Gastroesophageal sphincter (tissue), 4 donors: ENCODE data around the gene HARS1. TPM values are rescaled to one million over a fixed set of nuclear protein-coding genes. Genes with fewer than 3 reads are reported as not detected.

Experiments
- ATAC-seq: fragments of 150-250 bp; one replicate; pipeline ENCODE4 v1.9.1; 2016; ENCODE audit warnings: mild to moderate bottlenecking, moderate library complexity
- H3K27ac ChIP-seq, 4 donors: fragments of 200-600 bp; sonication (generic) in 3 of 4; 1 replicate in 3 of 4; 2 replicates in 1 of 4; pipeline ENCODE4 v1.5.1; 2016 to 2019
- H3K27me3 ChIP-seq: fragments of 200-600 bp; sonication (generic); one replicate; pipeline ENCODE4 v1.5.1; 2019
- H3K36me3 ChIP-seq, 2 donors: fragments of 200-600 bp; sonication (generic); one replicate each; pipeline ENCODE4 v1.5.1; 2019; ENCODE audit warnings: control low read depth in 1 of 2
- H3K4me1 ChIP-seq, 3 donors: fragments of 200-600 bp; sonication (generic); 1 replicate in 2 of 3; 2 replicates in 1 of 3; pipeline ENCODE4 v1.5.1; 2016 to 2019; ENCODE audit warnings: control low read depth in 2 of 3
- H3K4me3 ChIP-seq, 2 donors: fragments of 200-600 bp; sonication (generic); one replicate each; pipeline ENCODE4 v1.5.1; 2019; ENCODE audit warnings: mild to moderate bottlenecking in 1 of 2, moderate library complexity in 1 of 2
- H3K9me3 ChIP-seq, 3 donors: fragments of 200-600 bp; sonication (generic); one replicate each; pipeline ENCODE4 v1.5.1; 2017 to 2019; ENCODE audit warnings: control low read depth in 2 of 3
- CTCF ChIP-seq, 4 experiments: fragments of 200-600 bp in 2 of 4; fragments of 450-650 bp in 2 of 4; sonication (generic) in 1 of 4; IDR thresholded peaks; one replicate each; pipeline ENCODE4 v1.5.1; 2017 to 2019; ENCODE audit warnings: antibody characterized with exemption in 4 of 4, mild to moderate bottlenecking in 2 of 4, moderate library complexity in 2 of 4
- EP300 ChIP-seq: sonication (generic); formaldehyde crosslinking; IDR thresholded peaks from one replicate; pipeline ENCODE4 v1.6.1; 2017; ENCODE audit warnings: antibody characterized with exemption, mild to moderate bottlenecking
- POLR2A ChIP-seq, 2 donors: fragments of 450-650 bp; IDR thresholded peaks; one replicate each; pipeline ENCODE4 v1.6.1; 2017; ENCODE audit warnings: antibody characterized with exemption in 2 of 2, mild to moderate bottlenecking in 2 of 2, moderate library complexity in 1 of 2
- POLR2AphosphoS5 ChIP-seq: sonication (generic); formaldehyde crosslinking; IDR thresholded peaks from one replicate; pipeline ENCODE4 v1.6.1; 2017; ENCODE audit warnings: antibody characterized with exemption
- WGBS, 2 donors: methylation state at CpG; one replicate each; pipeline ENCODE4 v1.1.5; 2018; ENCODE audit warnings: low coverage in 1 of 2; 5-methylcytosine and 5-hydroxymethylcytosine counted together
- total RNA-seq, 4 donors: library from RNA; depleted of rRNA; stranded (reverse); fragments of >200 nt; gene quantifications; one replicate each; pipeline ENCODE4 v1.1.0, GENCODE V29; 2016

The HARS1 gene, protein sequence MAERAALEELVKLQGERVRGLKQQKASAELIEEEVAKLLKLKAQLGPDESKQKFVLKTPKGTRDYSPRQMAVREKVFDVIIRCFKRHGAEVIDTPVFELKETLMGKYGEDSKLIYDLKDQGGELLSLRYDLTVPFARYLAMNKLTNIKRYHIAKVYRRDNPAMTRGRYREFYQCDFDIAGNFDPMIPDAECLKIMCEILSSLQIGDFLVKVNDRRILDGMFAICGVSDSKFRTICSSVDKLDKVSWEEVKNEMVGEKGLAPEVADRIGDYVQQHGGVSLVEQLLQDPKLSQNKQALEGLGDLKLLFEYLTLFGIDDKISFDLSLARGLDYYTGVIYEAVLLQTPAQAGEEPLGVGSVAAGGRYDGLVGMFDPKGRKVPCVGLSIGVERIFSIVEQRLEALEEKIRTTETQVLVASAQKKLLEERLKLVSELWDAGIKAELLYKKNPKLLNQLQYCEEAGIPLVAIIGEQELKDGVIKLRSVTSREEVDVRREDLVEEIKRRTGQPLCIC
- total RNA-seq: 10 to 100 TPM; 65.9 to 67.9 (median 67.1) TPM

GRCh38 chr5:140690941-140691924, at the start of gene HARS1, which contains the start of gene HARS2:
Gene HARS1 (minus strand): TSS chr5:140691370. CDS start chr5:140691304, 66 bp downstream.
Gene HARS2 (plus strand): TSS chr5:140691455. CDS start chr5:140691649, 194 bp downstream.
- no peaks in the 10 kb centered on the region for H3K27me3 ChIP-seq
- no peaks in the 10 kb centered on the region for H3K9me3 ChIP-seq
- ATAC-seq: peak; percentile 98
- WGBS, 2 donors: 0 to 1% methylated on average over 14 of the region's 61 CpGs
- TF ChIP-seq POLR2AphosphoS5 (peak; percentile 72), CTCF (IDR thresholded peaks at IDR 0.05) (peak in 1 of 4 experiments; percentile 22), POLR2A (IDR thresholded peaks at IDR 0.05) (peak; percentile 32 to 52), EP300 (no peak)
- H3K36me3 ChIP-seq: peaks cover 1 to 51% of the 10 kb centered on the region in 2 donors
- H3K4me1 ChIP-seq: peaks cover 2 to 50% (median 21%) of the 10 kb centered on the region in 3 donors
- peak within 1 kb of the TSS; percentile 67 to 88 (median 86) for H3K27ac ChIP-seq
- H3K4me3 ChIP-seq: peak within 1 kb of the TSS; percentile 66 to 77

- H3K36me3 ChIP-seq: no peaks in the 10 kb centered on the region
- H3K4me3 ChIP-seq: no peak overlapping the region
- peaks cover 0 to 13% (median 0%) of the 10 kb centered on the region in 3 donors for H3K9me3 ChIP-seq
- no peaks in the 10 kb centered on the region for H3K4me1 ChIP-seq
- 50 to 82% methylated on average over 1 of the region's 1 CpG for WGBS, 2 donors
- H3K27ac ChIP-seq: no peak overlapping the region
- H3K27me3 ChIP-seq: peaks cover 34% of the 10 kb centered on the region
- TF ChIP-seq CTCF (IDR thresholded peaks at IDR 0.05): no peak
- no peak for TF ChIP-seq EP300
- TF ChIP-seq POLR2A (IDR thresholded peaks at IDR 0.05): no peak
- TF ChIP-seq POLR2AphosphoS5: no peak
- ATAC-seq: no peak
Measured at GRCh38 chr5:140737486-140737885, 46.3 kb upstream of the HARS1 start.

GRCh38 chr5:140734354-140734753, 43.2 kb upstream of the HARS1 start:
- ATAC-seq: no peak

DNA sequence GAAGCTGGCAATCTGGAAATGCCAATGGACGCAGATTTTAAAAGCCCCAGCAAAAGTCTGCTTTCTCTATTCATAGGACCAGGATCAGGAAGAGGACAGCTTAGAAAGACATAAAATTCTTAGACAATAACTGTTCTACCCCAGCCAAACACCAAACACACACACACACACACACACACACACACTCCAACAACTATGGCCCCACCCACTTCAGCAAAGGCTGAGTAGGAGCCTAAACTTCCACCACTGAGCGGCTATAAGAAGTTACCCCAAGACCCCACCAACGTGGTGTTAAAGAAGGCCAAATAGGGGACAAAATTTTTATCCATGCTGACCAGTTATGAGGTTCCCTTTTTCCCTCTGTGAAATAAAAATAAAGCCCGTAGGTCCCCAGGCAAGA, 41.9 kb upstream of the HARS1 start:
- TF ChIP-seq POLR2AphosphoS5 (no peak), EP300 (no peak), CTCF (IDR thresholded peaks at IDR 0.05) (no peak), POLR2A (IDR thresholded peaks at IDR 0.05) (no peak)
- H3K4me3 ChIP-seq: no peak overlapping the region
- no peaks in the 10 kb centered on the region for H3K9me3 ChIP-seq
- WGBS, 2 donors: 49 to 68% methylated on average over 4 of the region's 4 CpGs
- H3K27ac ChIP-seq: no peak overlapping the region
- H3K36me3 ChIP-seq: no peaks in the 10 kb centered on the region
- ATAC-seq: no peak
- H3K4me1 ChIP-seq: no peaks in the 10 kb centered on the region
- peaks cover 66% of the 10 kb centered on the region for H3K27me3 ChIP-seq

More at GRCh38 chr5:140734354-140734753, 43.2 kb upstream of the HARS1 start:
- TF ChIP-seq POLR2AphosphoS5 (no peak), CTCF (IDR thresholded peaks at IDR 0.05) (peak in 3 of 4 experiments; percentile 21 to 35 (median 29)), POLR2A (IDR thresholded peaks at IDR 0.05) (no peak)
- Histone ChIP-seq H3K4me1 (no peaks in the 10 kb centered on the region), H3K27ac (no peak overlapping the region), H3K9me3 (peaks cover 0 to 11% (median 0%) of the 10 kb centered on the region in 3 donors), H3K36me3 (no peaks in the 10 kb centered on the region), H3K4me3 (no peak overlapping the region), H3K27me3 (peaks cover 64% of the 10 kb centered on the region)
- 54 to 63% methylated on average over 7 of the region's 7 CpGs for WGBS, 2 donors
